ENCODE data around the gene PRAMEF14.
"Not testable (repeated sequence)": the region's sequence is repeated elsewhere in the genome, so short reads cannot be mapped to it uniquely, and the experiment has no call there.

DNA sequence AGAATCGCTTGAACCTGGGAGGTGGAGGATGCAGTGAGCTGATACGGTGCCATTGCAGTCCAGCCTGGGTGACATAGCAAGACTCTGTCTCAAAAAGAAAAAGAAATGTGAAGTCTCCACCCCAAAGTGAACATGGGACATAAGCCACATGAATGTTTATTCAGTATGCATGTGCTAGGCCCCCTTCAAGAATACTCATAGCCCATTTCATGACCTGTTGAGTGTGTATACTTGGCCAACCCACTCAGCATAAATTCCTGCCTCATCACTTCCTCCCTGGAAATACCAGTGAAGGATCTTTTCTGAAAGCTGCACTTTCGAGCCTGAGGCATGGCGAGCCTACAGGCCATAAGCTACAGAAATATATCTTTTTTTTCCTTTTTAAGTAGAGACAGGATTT is 18.0 kb upstream of the PRAMEF14 start:
- TF ChIP-seq CTCF, POLR2A, POLR2AphosphoS5 (IDR thresholded peaks at IDR 0.05): not testable (repeated sequence)

Measured in transverse colon (tissue), 4 donors.